OCI-LY3 (cell line): Measurements from ENCODE around the gene C9orf153.

Experiments used
- H2AFZ ChIP-seq: fragments of 200-600, 300-600 bp; shearing (Covaris generic); 2 replicates; pipeline ENCODE4 v1.6.0; 2014; ENCODE audit warnings: antibody characterized with exemption, low read depth, low read length
- H3K27ac ChIP-seq: fragments of 200-600, 300-600 bp; sonication (generic); 2 replicates; pipeline ENCODE4 v1.5.1; 2014; ENCODE audit warnings: mild to moderate bottlenecking, low read length, moderate library complexity, mixed read lengths
- H3K27me3 ChIP-seq: fragments of 200-600, 300-600 bp; sonication (generic); 2 replicates; pipeline ENCODE4 v1.6.1; 2014; ENCODE audit warnings: low read depth, low read length, mixed read lengths
- H3K36me3 ChIP-seq: fragments of 200-600, 300-600 bp; sonication (generic); replicated peaks from 2 replicates; pipeline ENCODE3; 2014; ENCODE audit warnings: low read depth, low read length, mixed read lengths
- H3K4me1 ChIP-seq: fragments of 300-600, 200-600 bp; sonication (generic); 2 replicates; pipeline ENCODE4 v1.6.1; 2014; ENCODE audit warnings: low read length, mixed read lengths
- H3K4me2 ChIP-seq: fragments of 200-600, 300-600 bp; sonication (generic); 2 replicates; pipeline ENCODE4 v1.6.1; 2014; ENCODE audit warnings: low read length, mixed read lengths
- H3K4me3 ChIP-seq: fragments of 300-600, 200-600 bp; sonication (generic); 2 replicates; pipeline ENCODE4 v1.5.1; 2014; ENCODE audit warnings: antibody characterized with exemption, mild to moderate bottlenecking, low read length, moderate library complexity
- H3K79me2 ChIP-seq: fragments of 300-600, 200-600 bp; shearing (Covaris generic); 2 replicates; pipeline ENCODE4 v1.6.1; 2014; ENCODE audit warnings: mild to moderate bottlenecking, low read length, mixed read lengths
- H3K9ac ChIP-seq: fragments of 300-600, 200-600 bp; shearing (Covaris generic); 2 replicates; pipeline ENCODE4 v1.6.0; 2014; ENCODE audit warnings: mild to moderate bottlenecking, low read length, moderate library complexity
- H3K9me3 ChIP-seq: fragments of 200-600, 300-600 bp; shearing (Covaris generic); 2 replicates; pipeline ENCODE4 v1.6.1; 2014; ENCODE audit warnings: low read length, mixed read lengths; ENCODE audit not compliant: insufficient read depth
- H4K20me1 ChIP-seq: fragments of 200-600, 300-600 bp; sonication (generic); 2 replicates; pipeline ENCODE4 v1.6.1; 2016; ENCODE audit warnings: low read length, mixed read lengths; ENCODE audit not compliant: insufficient read depth
- EZH2phosphoT487 ChIP-seq: fragments of 200-600 bp; shearing (Covaris generic); IDR thresholded peaks from 2 replicates; pipeline ENCODE4 v1.6.1; 2018; ENCODE audit warnings: antibody characterized with exemption, mixed run types, low read depth
- TF ChIP-seq, protein P1 (sequence below): fragments of 200-600, 300-600 bp; sonication (generic); IDR thresholded peaks from 2 replicates; pipeline ENCODE4 v1.5.1; 2014; ENCODE audit warnings: antibody characterized with exemption, low read length, low read depth

C9orf153 gene

DNA sequence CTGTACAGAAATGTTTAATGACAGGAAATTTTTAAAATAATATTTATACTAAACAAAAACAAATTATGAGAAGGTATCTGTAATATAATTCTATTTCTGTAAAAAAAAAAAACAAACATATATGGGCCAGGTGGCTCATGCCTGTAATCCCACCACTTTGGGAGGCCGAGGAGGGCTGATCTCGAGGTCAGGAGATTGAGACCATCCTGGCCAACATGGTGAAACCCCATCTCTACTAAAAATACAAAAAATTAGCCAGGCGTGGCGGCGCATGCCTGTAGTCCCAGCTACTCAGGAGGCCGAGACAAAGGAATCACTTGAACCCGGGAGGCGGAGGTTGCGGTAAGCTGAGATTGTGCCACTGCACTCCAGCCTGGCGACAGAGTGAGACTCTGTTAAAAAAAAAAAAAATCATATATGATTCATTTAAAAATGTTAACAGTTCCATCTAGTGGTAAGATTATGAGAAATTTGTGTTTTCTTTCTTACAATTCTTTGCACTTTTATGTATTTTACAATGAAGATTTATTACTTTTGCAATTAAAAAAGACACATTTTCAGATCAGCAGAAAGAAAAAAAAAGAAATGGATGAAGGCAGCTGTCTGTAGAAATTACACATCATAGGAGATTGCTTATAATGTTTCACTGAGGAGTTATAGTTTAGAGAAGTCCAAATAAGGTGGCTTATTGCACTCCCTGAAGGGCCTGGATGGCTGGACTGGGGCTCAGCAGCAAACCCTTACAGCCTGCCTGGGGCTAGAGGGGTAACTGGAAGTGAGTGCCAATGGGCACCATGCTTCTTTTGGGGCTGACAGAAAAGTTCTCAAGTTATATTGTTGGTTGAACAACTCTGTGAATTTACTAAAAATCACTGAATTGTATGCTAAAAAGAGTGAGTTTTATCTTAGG lies 20.3 kb downstream of the C9orf153 start:
- H3K27ac ChIP-seq = no peak overlapping the region
- 0 out of 2 replicates have a peak, but pooled peaks cover 6% of the 10 kb centered on the region for H3K27me3 ChIP-seq
- H3K4me1 ChIP-seq = no peaks in the 10 kb centered on the region
- no peaks in the 10 kb centered on the region for H3K36me3 ChIP-seq
- no peaks in the 10 kb centered on the region for H4K20me1 ChIP-seq
- no peak overlapping the region for H2AFZ ChIP-seq
- no peaks in the 10 kb centered on the region for H3K79me2 ChIP-seq
- no peaks in the 10 kb centered on the region for H3K9me3 ChIP-seq
- no peak overlapping the region for H3K9ac ChIP-seq
- TF ChIP-seq, protein P1, sequence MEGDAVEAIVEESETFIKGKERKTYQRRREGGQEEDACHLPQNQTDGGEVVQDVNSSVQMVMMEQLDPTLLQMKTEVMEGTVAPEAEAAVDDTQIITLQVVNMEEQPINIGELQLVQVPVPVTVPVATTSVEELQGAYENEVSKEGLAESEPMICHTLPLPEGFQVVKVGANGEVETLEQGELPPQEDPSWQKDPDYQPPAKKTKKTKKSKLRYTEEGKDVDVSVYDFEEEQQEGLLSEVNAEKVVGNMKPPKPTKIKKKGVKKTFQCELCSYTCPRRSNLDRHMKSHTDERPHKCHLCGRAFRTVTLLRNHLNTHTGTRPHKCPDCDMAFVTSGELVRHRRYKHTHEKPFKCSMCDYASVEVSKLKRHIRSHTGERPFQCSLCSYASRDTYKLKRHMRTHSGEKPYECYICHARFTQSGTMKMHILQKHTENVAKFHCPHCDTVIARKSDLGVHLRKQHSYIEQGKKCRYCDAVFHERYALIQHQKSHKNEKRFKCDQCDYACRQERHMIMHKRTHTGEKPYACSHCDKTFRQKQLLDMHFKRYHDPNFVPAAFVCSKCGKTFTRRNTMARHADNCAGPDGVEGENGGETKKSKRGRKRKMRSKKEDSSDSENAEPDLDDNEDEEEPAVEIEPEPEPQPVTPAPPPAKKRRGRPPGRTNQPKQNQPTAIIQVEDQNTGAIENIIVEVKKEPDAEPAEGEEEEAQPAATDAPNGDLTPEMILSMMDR = peak; percentile 33
- no peak for TF ChIP-seq EZH2phosphoT487
- no peak overlapping the region for H3K4me2 ChIP-seq
- no peak overlapping the region for H3K4me3 ChIP-seq

DNA sequence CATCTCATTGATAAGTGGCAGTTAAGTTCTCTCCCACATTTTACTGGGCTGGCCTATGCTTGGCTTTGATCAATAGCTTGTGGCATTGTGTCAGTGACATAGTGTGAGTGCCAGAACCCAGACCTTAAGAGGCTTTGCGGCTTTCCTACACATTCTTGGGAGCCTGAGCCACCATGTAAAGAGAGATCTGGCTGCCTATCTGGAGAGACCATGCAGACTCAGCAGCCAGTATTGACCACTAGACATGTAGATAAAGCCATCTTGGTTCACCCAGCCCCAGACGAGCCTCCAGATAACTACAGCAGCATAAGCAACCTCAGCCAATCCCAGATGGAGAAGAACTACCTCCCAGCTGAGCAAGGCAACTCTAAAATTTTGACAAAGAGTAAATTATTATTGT lies 28.6 kb downstream of the C9orf153 start:
- H3K9ac ChIP-seq = no peak overlapping the region
- H3K4me2 ChIP-seq = no peak overlapping the region
- no peaks in the 10 kb centered on the region for H3K36me3 ChIP-seq
- H3K27me3 ChIP-seq = peaks cover 13% of the 10 kb centered on the region; the same call in 1 of the 2 replicates
- no peak for TF ChIP-seq EZH2phosphoT487
- TF ChIP-seq, protein P1 = no peak
- H3K4me3 ChIP-seq = no peak overlapping the region
- no peaks in the 10 kb centered on the region for H3K9me3 ChIP-seq
- no peak overlapping the region for H2AFZ ChIP-seq
- no peaks in the 10 kb centered on the region for H3K4me1 ChIP-seq
- no peak overlapping the region for H3K27ac ChIP-seq
- no peaks in the 10 kb centered on the region for H4K20me1 ChIP-seq
- H3K79me2 ChIP-seq = no peaks in the 10 kb centered on the region

DNA sequence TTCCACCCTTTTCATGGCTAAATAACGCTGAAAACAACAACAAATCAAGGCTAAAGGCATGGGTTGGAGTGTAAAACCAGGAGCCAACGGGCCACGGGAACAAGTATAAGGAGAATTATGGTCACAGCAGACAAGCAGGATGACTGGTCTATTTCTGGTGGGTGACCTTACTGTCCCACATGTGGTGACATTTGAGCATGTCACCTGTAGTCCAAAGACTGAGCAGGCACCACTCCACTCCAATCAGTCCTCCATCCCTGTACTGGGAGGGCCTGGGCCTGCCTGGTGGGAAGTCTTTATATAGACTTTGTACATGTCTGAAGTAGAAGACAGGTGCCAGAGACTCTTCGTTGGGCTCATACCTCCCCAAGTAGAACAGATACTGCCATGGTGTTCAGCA lies 36.8 kb downstream of the C9orf153 start:
- H3K4me1 ChIP-seq = no peaks in the 10 kb centered on the region
- H3K4me3 ChIP-seq = no peak overlapping the region
- H3K79me2 ChIP-seq = no peaks in the 10 kb centered on the region
- H4K20me1 ChIP-seq = no peaks in the 10 kb centered on the region
- H3K27ac ChIP-seq = no peak overlapping the region
- no peaks in the 10 kb centered on the region for H3K36me3 ChIP-seq
- H3K4me2 ChIP-seq = no peak overlapping the region
- peaks cover 5% of the 10 kb centered on the region; the same call in 1 of the 2 replicates for H3K27me3 ChIP-seq
- no peak overlapping the region for H3K9ac ChIP-seq
- H3K9me3 ChIP-seq = no peaks in the 10 kb centered on the region
- H2AFZ ChIP-seq = no peak overlapping the region
- no peak for TF ChIP-seq EZH2phosphoT487
- TF ChIP-seq, protein P1 = no peak

DNA sequence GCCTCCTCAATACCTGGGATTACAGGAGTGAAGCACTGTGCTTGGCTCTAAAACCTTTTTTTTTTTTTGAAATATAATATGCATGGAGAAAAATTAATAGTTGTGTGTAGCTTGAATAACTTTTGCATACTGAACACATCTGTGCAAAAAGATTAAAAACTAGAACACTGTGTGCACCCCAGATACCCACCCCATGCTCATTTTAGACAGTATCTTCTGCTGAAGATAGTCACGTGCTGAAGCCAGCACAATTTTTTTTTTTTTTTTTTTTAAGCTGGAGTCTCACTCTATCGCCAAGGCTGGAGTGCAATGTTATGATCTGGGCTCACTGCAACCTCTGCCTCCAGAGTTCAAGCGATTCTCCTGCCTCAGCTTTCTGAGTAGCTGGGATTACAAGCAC lies 39.9 kb downstream of the C9orf153 start:
- Histone ChIP-seq H3K27ac (no peak overlapping the region), H3K9me3 (no peaks in the 10 kb centered on the region), H4K20me1 (no peaks in the 10 kb centered on the region), H3K9ac (no peak overlapping the region), H3K27me3 (peaks cover 5% of the 10 kb centered on the region; the same call in 1 of the 2 replicates), H3K4me1 (no peaks in the 10 kb centered on the region), H3K79me2 (no peaks in the 10 kb centered on the region), H3K4me3 (no peak overlapping the region), H2AFZ (no peak overlapping the region), H3K4me2 (no peak overlapping the region), H3K36me3 (no peaks in the 10 kb centered on the region)
- TF ChIP-seq, protein P1 = no peak
- TF ChIP-seq EZH2phosphoT487 = no peak
